Colonic mucosa (tissue), 4 donors: ENCODE data around the gene ZNF25. TPM values are rescaled to one million over a fixed set of nuclear protein-coding genes. Genes with fewer than 3 reads are reported as not detected.

Source experiments
- DNase-seq: peaks from one replicate; pipeline ENCODE4 v3.0.0-alpha.2; 2020
- H3K27ac ChIP-seq: fragments of 200-600 bp; one replicate; pipeline ENCODE4 v1.8.0; 2021
- H3K27me3 ChIP-seq: fragments of 200-600 bp; one replicate; pipeline ENCODE4 v1.8.0; 2021
- H3K36me3 ChIP-seq: fragments of 200-600 bp; one replicate; pipeline ENCODE4 v1.8.0; 2021
- H3K4me1 ChIP-seq: fragments of 200-600 bp; one replicate; pipeline ENCODE4 v1.8.0; 2021; ENCODE audit warnings: mild to moderate bottlenecking
- H3K4me3 ChIP-seq: fragments of 200-600 bp; one replicate; pipeline ENCODE4 v1.8.0; 2021
- H3K9ac ChIP-seq, 2 donors: one replicate each; pipeline ENCODE4 v1.7.0; 2013; ENCODE audit warnings: control low read depth in 2 of 2, low read depth in 2 of 2, low read length in 2 of 2
- H3K9me3 ChIP-seq: fragments of 200-600 bp; one replicate; pipeline ENCODE4 v1.8.0; 2021
- intact Hi-C: fragments of 100-400 bp; cut with DNase I; formaldehyde crosslinking; loops from one replicate; pipeline ENCODE4 v1.14.1; 2022
- total RNA-seq, 2 donors: library from RNA; stranded (reverse); fragmentation: NEBNext Ultra II Directional in 1 of 2; extraction: Animal tissue kit (Norgen Biotek cat#: 25700) in 1 of 2; gene quantifications; one replicate each; pipeline ENCODE4 v1.2.1, GENCODE V29; 2021
- TF ChIP-seq, protein P1 (sequence below): fragments of 200-600 bp; IDR thresholded peaks from one replicate; pipeline ENCODE4 v1.8.0; 2022; ENCODE audit warnings: antibody characterized with exemption, mild to moderate bottlenecking
- donor health status: healthy.
- donor health status: DM: no; HTN: no; CAD: no.
- donor health status: DM: no; HTN: no; CAD: no.

ZNF25 gene
- total RNA-seq, 2 donors from 2014 or later = 1.5 to 4.2 TPM

DNA sequence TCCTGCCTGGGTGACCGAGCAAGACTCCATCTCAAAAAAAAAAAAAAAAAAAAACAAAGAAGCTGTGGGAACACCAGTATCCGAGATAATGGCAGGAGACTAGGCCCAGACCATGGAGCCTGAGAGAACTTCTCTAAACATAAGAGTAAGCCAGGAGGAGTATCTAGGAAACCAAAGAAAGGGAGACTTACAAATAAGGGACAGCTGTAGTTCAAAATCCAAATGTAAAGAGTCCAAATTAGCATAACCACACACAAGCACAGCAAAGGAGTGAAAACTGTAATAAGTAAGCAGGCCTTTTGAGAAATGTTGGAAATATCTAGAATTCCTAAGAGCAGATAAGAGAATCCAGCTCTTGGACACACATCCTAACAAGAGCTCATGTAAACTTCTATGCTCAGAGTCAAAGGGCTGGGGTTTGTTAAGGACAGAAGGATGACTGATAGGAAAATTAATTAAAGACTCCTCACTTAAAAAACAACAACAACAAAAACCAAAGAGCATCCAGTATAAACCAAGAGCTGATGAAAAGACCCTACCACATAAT is 15.8 kb downstream of the ZNF25 start:
- TF ChIP-seq, protein P1, sequence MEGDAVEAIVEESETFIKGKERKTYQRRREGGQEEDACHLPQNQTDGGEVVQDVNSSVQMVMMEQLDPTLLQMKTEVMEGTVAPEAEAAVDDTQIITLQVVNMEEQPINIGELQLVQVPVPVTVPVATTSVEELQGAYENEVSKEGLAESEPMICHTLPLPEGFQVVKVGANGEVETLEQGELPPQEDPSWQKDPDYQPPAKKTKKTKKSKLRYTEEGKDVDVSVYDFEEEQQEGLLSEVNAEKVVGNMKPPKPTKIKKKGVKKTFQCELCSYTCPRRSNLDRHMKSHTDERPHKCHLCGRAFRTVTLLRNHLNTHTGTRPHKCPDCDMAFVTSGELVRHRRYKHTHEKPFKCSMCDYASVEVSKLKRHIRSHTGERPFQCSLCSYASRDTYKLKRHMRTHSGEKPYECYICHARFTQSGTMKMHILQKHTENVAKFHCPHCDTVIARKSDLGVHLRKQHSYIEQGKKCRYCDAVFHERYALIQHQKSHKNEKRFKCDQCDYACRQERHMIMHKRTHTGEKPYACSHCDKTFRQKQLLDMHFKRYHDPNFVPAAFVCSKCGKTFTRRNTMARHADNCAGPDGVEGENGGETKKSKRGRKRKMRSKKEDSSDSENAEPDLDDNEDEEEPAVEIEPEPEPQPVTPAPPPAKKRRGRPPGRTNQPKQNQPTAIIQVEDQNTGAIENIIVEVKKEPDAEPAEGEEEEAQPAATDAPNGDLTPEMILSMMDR = no peak
- Histone ChIP-seq H3K4me1 (no peaks in the 10 kb centered on the region), H3K27me3 (no peaks in the 10 kb centered on the region), H3K4me3 (no peak overlapping the region), H3K9me3 (no peaks in the 10 kb centered on the region), H3K36me3 (no peaks in the 10 kb centered on the region), H3K9ac (no peak overlapping the region), H3K27ac (no peak overlapping the region)
- intact Hi-C loops = no loop called here
- no peak for DNase-seq

DNA sequence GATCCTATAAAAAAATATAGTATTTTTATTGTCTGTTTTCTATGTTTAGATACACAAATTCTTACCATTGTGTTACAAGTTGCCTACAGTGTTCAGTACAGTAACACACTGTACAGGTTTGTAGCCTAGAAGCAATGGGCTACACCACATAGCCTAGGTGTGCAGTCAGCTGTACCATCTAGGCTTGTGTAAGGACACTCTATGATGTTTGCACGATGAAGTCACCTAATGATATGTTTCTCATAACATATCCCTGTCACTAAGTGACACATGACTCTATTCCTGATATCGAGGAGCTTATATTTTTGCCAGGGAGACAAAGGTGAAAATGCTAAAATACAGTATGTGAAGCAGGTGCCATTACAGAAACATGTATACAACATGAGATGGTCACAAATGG is 18.6 kb downstream of the ZNF25 start:
- H3K27ac ChIP-seq = no peak overlapping the region
- no peaks in the 10 kb centered on the region for H3K4me1 ChIP-seq
- intact Hi-C loops = no loop called here
- no peak for DNase-seq
- no peaks in the 10 kb centered on the region for H3K9me3 ChIP-seq
- TF ChIP-seq, protein P1 = no peak
- no peak overlapping the region for H3K9ac ChIP-seq
- no peak overlapping the region for H3K4me3 ChIP-seq
- H3K36me3 ChIP-seq = no peaks in the 10 kb centered on the region
- no peaks in the 10 kb centered on the region for H3K27me3 ChIP-seq

DNA sequence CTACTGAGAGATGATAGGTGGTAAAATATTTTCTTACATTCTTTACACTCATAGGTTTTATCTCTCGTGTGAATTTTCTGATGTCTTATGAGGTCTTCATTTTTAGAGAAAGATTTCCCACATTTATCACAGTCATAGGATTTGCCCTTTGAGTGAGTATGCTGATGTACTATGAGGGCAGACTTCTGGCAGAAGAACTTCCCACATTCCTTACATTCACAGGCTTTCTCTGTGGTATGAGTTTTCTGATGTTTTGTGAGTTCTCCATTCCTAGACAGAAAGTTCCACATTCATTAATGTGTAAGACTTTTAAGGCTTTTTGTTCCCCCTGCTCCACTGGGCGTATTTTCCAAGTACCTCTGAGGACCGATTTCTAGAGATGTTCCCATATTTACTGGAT is 23.5 kb downstream of the ZNF25 start:
- H3K27me3 ChIP-seq = no peaks in the 10 kb centered on the region
- H3K9ac ChIP-seq = no peak overlapping the region
- no peaks in the 10 kb centered on the region for H3K4me1 ChIP-seq
- no peaks in the 10 kb centered on the region for H3K36me3 ChIP-seq
- H3K4me3 ChIP-seq = no peak overlapping the region
- intact Hi-C loops = no loop called here
- TF ChIP-seq, protein P1 = no peak
- H3K27ac ChIP-seq = no peak overlapping the region
- no peak for DNase-seq
- no peaks in the 10 kb centered on the region for H3K9me3 ChIP-seq

DNA sequence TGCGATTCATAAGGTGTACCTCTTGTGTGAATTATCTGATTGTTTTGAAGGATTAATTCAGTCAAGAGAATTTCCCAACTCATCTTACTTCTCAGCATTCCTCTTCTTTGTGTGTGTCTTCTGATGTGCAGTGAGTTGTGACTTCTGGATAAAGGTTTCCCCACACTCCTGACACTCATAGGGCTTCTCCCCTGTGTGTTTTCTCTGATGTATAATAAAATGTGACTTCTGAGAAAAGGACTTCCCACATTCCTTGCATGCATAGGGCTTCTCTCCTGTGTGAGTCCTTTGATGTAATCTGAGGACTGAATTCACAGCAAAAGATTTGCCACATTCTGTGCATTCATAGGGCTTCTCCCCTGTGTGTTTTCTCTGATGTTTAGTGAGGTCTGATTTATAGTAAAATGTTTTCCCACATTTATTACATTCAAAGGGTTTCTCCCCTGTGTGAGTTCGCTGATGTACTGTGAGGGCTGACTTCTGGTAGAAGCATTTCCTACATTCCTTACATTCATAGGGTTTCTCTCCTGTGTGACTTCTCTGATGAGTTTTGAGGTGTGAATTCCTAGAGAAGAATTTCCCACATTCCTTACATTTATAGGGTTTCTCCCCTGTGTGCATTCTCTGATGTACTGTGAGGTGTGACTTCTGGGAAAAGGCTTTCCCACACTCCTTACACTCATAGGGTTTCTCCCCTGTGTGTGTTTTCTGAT is 24.2 kb downstream of the ZNF25 start:
- Histone ChIP-seq H3K9ac (no peak overlapping the region), H3K4me1 (no peaks in the 10 kb centered on the region), H3K4me3 (no peak overlapping the region), H3K36me3 (no peaks in the 10 kb centered on the region), H3K9me3 (no peaks in the 10 kb centered on the region), H3K27me3 (no peaks in the 10 kb centered on the region), H3K27ac (no peak overlapping the region)
- intact Hi-C loops = no loop called here
- DNase-seq = no peak
- TF ChIP-seq, protein P1 = no peak

DNA sequence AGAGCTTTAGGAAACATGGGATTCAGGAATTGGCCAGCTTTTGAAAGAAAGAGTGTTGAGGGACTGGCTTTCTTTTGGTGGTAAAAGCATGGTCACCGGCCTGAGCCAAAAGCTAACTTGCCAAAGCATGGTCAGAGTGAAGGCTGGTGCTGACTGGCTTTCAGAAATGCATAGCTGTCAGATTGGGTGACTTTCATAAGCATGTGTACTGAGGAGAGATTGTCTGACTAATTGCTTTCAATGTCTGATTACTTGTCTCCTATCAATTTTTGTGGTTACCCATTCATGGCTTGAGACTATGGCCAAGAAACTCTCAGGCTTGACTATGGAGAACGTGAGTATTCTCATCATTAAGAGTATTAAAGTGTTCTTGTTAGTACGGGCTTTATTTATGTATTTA is 28.2 kb downstream of the ZNF25 start:
- Histone ChIP-seq H3K4me1 (no peaks in the 10 kb centered on the region), H3K27me3 (no peaks in the 10 kb centered on the region), H3K36me3 (no peaks in the 10 kb centered on the region), H3K9ac (no peak overlapping the region), H3K9me3 (no peaks in the 10 kb centered on the region), H3K27ac (no peak overlapping the region), H3K4me3 (no peak overlapping the region)
- TF ChIP-seq, protein P1 = no peak
- intact Hi-C loops = no loop called here
- DNase-seq = no peak
